ENCODE results near the gene SPIRE2.
"Not testable (repeated sequence)": the region's sequence is repeated elsewhere in the genome, so short reads cannot be mapped to it uniquely, and the experiment has no call there.

Gene SPIRE2

GRCh38 chr16:89900885-89901284 is 72.6 kb downstream of the SPIRE2 start:
- no peak for DNase-seq

DNA sequence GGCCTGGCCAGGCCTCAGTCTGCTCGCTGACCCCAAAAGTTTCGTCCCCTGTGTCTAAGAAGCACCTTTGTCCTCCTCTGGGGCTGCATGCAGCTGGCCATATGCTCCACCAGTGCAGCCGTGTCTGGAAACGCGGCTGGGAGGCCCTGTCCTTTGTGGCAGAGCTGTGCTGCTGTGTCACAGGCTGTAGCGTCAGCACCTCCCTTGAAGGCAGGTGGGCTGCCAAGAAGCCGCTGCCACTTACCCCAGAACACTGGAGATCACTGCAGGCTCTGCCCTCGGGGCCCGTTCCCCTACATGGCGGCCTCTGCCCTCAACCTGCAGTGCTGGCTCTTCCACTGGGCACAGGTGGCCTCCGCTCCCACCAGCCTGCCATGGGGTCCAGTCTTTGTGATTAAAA is 74.7 kb downstream of the SPIRE2 start:
- DNase-seq = no peak

DNA sequence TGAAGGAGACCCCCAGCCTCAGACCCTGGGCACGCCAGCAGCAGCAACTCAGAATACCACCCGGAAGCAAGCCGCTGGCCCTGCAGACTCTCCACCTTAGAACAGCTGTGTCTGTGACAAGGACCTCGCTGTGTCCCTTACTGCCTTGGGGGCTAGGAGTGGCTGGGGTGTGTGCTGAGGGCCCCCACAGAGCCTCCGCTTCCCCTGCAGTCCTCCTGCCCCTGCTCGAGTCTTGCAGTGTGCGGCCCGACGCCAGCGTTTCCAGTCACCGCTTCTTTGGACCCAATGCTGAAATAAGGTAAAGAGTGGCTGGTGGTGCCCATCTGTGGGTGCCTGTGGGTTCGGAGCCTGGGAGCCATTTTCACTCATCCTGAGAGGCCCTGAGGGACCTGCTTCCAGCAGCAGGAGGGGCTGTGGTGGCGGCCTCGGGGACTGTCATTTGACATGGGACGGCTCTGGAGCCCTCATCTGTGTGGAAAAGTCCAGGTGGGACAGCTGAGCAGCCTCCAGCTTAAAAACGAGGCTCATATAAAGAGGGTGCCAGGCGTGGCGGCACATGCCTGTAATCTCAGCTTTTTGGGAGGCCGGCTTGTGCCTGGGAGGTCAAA is 75.7 kb downstream of the SPIRE2 start:
- no peak for DNase-seq

- DNase-seq = no peak
These were observed 76.6 kb downstream of the SPIRE2 start for GRCh38 chr16:89904606-89905510.

- no peak for DNase-seq
These were observed 77.3 kb downstream of the SPIRE2 start for GRCh38 chr16:89905511-89906139.

- DNase-seq = no peak
These were observed 78.1 kb downstream of the SPIRE2 start for GRCh38 chr16:89906140-89907025.

- no peak for DNase-seq
These were observed 79.0 kb downstream of the SPIRE2 start for GRCh38 chr16:89907055-89907814.

GRCh38 chr16:89908236-89908635 is 80.0 kb downstream of the SPIRE2 start:
- no peak for DNase-seq

- DNase-seq = peak; percentile 52
These were observed 81.8 kb downstream of the SPIRE2 start for GRCh38 chr16:89909777-89910716.

GRCh38 chr16:89910717-89911354 is 82.6 kb downstream of the SPIRE2 start:
- no peak for DNase-seq

GRCh38 chr16:89911375-89911774 is 83.1 kb downstream of the SPIRE2 start:
- no peak for DNase-seq

- DNase-seq = no peak
These were observed 83.9 kb downstream of the SPIRE2 start for GRCh38 chr16:89912143-89912542.

GRCh38 chr16:89912627-89913026 is 84.4 kb downstream of the SPIRE2 start:
- DNase-seq = no peak

DNA sequence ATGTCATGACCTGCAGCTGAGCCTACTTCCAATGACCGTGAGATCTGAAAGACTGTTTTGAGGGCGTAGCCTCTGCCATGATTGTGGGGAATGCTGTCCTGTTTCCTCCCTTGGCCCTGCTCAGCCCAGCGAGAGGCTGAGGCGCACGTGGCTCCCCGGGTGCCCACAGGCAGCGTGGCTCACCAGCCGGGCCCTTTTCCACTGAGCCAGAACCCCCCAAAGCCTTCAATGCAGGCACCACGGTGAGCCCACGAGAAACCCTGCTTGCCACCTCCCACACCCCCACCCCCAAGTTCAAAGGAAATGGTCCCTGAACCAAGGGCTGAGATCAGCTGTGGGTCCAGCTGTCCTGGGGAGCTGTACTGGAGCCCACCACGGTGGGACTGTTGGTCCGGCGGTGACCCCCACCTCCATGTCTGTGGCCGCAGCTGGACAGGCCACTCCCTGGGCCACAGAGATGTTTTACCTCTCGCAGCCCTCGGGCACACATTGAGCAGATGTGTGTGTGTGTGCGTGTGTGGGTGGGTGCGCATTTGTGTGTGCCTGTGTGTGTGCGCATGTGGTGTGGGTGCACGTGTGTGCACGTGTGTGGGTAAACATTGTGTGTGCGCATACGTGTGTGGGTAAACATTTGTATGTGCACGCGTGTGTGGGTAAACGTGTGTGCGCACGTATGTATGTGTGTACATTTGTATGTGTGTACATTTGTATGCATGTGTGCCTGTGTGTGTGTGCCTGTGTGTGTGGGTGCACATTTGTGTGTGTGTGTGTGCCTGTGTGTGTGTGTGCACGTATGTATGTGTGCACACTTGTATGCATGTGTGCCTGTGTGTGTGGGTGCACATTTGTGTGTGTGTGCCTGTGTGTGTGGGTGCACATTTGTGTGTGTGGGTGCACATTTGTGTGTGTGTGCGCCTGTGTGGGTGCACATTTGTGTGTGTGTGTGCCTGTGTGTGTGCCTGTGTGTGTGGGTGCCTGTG is 85.4 kb downstream of the SPIRE2 start:
- no peak for DNase-seq

- DNase-seq = not testable (repeated sequence)
These were observed 86.5 kb downstream of the SPIRE2 start for GRCh38 chr16:89914642-89915285.

GRCh38 chr16:89915303-89916232 is 87.3 kb downstream of the SPIRE2 start:
- DNase-seq = no peak

GRCh38 chr16:89917773-89918452 is 89.6 kb downstream of the SPIRE2 start:
- DNase-seq = peak; percentile 90
